T-helper 9 cell (primary cell): Measurements from ENCODE around the gene GJA10.

Experiments used
- DNase-seq: peaks from one replicate; pipeline ENCODE4 v3.0.0-alpha.2; 2020

Gene GJA10

DNA sequence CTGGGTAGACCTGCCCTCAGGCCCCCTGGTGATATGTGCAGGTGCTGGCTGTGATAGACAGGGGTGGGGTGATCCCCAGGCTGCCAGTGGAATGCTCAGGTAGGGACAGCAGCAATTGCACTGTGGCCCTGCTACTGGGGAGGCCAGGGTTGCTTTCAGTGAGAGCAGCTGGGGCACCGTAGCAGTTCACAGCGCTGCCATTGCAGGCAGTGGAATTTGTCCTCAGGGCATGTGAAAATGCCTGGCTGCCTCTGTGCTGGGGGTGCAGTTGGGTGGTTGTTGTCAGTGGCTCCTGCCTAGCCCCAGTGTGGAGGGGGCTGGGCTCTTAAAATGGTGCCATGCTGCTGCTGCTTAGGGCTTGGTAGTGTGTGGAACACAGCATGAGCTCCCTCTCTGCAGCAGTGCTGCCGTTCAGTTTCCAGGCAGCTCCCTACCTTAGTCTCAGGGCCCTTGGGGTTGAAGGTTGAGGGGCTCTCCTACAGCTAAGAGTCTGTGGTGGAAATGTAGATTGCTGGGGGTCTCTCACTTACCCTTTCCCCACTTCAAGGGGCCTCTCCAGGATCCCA, 23.6 kb downstream of the GJA10 start:
- DNase-seq: no peak

DNA sequence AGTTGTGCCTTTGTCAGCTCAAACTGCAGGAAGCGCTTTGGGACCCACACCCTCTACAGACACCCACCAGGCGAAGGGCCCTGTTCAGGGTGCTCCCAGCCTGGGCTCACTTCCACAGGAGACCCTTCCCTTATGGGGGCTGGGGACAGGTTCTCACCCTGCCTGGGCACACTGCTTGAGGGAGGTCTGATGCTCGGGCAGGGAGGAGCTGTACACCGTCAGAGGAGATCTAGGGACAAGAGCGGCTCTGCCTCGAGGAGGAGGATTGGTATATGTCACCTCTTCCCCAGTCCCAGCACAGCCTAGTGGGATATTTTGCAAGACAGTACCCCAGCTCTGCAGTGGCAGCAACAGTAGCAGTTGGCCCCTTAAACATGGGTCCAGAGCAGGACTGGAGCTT, 26.9 kb downstream of the GJA10 start:
- no peak for DNase-seq

DNA sequence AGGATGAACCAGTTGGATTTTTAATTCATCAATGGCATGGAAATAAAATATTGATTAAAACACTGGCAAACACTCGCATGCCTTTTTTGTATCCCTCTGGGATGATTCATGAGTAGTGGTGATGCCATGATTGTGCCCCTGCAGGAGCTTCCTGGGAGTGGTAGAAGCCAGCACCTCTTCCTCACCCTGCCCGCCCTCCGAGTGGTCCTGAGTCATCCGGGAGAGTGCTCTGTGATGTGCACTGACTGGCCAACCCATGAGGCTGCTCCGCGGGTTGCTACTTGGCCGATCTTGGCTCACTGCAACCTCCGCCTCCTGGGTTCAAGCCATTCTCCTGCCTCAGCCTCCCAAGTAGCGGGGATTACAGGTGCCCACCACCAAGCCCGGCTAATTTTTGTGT, 27.4 kb downstream of the GJA10 start:
- no peak for DNase-seq

DNA sequence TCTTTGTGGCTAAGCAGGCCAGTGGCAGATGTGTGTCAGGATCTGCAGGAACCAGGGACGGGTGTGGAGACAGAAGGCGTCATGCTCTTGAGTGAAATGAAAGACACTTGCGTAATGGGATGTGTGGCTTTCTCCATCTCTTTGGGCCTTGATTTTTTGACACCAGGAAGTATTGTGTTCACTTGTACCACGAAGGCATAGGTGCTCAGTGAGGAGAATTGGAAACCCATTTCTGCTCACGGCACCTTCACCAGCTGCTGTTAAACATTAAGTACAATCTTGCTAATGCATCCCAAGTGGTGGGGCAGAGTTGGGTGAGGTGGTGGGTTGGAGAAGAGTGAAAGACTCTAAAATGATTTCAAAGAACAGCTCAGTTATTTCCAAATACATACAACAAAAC, 30.0 kb downstream of the GJA10 start:
- no peak for DNase-seq

DNA sequence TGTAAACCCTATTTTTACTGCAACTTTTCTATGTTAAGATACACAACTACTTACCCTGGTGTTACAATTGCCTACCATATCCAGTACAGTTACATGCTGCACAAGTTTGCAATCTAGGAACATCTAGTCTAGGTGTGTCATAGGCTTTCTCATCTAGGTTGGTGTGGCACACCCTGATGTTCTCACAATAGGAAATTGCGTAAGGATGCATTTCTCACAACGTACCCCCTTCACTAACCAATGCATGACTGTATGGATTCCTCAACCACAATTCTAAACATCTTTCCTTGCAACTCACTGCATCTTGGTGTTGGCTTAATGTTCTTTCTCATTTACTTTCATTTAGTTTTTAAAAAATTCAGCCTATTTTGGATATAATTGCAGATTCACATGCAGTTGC, 31.6 kb downstream of the GJA10 start:
- no peak for DNase-seq

DNA sequence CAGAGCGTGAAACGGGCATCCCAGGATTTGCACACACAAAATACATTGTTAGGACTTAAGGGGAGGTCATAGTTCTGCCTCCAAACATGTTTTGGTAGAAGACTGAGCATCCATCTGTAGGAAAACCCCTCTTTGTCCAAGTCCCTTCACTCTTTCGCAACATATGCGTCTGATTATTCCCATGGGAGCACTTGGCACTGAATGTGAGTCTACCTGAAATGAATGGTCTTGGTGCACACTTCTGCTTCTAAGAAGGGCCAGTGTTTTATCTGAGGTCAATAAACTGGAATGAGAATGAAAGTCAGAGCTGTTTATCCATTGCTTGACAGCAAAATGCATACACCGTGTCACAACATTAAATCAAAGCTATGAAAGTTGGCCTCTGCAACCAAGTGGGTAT, 33.0 kb downstream of the GJA10 start:
- no peak for DNase-seq

DNA sequence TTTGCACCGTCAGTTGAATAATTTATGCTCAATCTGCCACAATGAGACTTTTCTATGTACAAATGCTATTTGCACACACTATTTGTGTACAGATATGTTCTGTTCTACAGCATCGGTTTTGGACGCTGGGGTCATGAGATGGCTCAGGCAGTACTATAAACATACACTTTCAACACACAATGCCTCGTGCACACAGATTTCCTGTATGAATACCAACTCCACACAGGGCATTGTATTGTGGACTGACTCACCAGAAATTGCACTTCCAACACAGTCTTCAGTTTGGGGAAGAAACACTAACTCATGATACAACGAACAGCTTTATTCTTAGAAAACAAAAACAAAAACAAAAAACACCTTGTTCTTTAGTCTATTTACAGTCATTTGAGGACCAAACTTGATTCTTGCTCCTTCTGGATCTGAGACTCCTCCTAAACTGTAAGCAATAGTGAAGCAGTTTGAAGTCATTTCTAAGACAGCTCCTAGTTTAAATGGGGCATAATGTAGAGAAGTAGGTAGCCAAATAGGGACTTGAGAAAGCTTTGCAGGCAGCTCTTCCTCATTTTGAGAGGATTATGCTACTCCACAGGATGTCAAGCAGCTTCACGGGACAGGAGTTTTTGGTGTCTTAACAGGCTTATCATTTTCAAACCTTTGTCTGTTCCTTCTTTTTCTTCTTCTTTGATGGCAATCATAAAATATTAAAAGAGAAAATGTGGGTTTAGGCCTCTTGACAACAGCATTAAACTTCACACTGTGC, 33.7 kb downstream of the GJA10 start:
- DNase-seq: no peak

DNA sequence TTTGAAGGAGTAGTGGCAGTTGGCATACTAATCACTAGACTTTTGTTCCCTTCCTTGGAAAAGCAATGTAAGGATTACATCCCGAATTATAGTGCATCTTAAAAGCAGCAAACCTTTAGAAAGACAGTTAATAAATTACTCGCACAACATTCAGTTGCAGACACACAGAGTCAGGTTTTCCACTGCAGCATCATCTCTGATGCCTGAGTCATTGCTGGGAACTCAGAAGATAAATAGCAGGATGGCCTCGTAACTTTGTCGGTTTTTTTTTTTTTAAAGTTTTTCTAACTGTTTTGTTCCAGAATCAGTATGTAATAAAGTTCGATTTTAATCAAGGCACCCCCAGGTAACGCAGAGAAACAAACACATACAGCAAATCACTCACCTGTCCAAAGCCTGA, 34.3 kb downstream of the GJA10 start:
- no peak for DNase-seq

DNA sequence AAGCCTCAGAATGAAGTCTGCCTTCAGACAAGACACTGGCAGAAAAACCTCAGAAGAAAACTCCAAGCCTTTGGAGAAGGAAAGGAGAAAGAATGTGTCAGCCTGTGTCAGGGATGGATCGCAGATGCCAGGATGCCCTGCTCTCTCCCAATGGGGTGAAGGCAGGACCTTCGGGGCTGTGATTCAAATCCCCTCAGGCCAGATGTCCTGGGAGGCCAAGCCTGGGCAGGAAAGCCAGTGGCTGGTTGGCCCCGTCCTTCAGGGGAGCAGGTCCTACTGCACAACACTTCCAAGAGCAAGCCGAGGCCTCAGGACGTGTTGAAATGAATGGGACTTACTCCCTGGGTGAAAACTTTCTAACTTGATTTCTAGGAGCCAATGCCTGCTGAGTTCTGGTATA, 36.5 kb downstream of the GJA10 start:
- no peak for DNase-seq

DNA sequence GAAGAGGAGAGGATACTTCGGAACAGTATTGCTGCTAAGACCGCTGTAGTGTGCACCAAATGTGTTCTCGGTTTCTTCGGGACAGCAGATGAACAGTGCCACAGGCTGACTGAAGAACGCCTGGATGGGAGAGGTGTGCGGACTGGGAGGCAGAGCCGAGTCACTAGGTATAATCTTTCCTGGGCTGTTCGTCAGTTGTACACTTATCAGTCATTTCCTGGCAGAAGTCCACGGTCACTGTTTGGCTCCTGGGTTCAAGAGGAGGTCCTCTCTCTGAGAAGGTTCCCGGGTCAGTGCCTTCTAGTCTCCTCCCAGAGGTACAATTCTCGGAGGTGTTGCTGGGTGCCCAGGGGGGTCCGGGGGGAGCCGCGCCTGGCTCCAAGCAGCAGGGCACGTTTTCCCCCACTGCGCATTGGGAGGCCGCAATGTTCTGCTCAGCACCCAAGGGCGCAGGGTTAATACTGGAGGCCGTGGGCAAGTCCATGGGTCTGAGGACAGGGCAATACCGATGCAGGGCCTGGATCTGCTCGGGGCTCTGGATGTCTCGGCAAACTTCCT, 38.1 kb downstream of the GJA10 start:
- DNase-seq: no peak

DNA sequence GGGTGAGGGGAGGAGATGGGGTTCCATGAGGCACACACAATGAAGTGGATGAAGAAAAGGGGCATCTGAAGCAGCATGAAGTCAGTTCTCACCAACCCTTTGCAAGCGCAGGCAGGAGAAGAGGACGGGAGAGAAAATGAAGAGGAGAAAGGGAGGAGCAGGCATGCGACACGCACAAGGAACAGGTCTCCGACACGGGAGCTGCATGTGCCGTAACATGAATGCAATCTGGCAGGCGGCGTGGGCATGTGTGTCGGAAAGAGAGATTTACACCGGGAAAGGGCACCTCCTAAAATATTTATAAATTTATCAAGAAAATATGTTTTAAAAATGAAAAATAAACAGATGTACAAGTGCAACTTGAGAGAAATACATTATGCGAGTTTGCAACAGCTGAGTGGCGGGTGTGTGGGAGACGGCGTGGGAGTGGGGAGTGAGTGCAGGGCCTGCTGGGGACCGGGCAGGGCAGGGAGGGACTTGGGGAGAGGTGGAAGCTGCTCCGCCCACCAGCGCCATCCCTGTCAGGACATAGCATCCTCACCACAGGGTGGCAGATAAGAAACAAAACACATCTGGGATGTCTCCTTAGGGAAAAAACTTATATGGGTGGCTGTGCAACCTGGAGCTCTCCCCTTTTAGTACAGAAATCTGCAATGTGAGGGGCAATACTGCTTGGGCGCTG, 40.6 kb downstream of the GJA10 start:
- DNase-seq: no peak

DNA sequence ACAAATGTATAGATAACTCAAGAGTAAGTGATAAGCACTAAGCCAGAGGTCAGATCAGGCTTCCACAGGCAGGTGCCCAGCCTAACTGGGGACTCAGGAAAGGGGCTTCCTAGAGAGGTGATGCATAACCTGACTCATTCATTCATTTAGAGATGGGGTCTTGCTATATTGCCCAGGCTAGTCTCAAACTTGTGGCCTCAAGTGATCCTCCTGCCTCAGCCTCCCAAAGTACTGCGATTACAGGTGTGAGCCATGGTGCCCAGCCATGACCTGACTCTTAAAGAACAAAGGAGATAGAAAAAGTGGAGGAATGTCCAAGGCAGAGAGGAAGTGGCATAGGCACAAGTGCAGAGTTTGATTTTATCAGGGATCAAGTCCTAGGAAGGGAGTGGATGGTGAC, 41.9 kb downstream of the GJA10 start:
- no peak for DNase-seq

DNA sequence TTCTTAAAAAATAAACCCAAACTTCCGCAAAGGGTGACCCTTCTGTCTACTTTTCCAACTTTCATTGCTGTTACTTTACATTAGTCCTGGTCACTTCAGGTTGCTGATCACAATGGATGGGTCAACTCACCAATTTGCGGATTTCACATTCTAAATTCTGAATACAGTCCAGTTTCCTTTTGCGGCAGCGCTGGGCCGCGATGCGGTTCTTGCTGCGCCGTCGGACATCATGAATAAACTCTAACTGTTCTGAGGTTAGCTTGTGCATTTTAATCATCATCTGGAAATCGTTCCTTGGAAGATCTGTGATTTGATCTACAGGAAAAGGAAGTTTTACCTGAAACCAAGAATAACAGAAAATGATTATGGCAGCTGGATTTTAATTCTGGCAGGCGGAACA, 43.7 kb downstream of the GJA10 start:
- no peak for DNase-seq

DNA sequence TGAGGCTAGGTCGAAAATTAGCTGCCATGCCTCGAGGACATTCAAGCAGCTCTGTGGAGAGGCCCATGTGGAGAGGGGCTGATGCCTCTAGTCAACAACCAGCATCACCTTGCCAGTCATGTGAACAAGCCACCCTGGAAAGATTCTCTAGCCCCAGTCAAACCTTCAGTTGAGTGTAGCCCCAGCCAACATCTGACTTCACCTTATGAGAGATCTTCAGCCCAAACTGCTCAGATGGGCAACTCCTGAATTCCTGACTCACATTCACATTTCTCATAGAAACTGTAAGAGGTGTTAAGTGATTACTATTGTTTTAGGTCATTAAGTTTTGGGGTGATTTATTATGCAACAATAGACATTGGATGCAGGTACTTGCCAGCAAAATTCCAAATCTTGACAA, 44.9 kb downstream of the GJA10 start:
- DNase-seq: no peak

DNA sequence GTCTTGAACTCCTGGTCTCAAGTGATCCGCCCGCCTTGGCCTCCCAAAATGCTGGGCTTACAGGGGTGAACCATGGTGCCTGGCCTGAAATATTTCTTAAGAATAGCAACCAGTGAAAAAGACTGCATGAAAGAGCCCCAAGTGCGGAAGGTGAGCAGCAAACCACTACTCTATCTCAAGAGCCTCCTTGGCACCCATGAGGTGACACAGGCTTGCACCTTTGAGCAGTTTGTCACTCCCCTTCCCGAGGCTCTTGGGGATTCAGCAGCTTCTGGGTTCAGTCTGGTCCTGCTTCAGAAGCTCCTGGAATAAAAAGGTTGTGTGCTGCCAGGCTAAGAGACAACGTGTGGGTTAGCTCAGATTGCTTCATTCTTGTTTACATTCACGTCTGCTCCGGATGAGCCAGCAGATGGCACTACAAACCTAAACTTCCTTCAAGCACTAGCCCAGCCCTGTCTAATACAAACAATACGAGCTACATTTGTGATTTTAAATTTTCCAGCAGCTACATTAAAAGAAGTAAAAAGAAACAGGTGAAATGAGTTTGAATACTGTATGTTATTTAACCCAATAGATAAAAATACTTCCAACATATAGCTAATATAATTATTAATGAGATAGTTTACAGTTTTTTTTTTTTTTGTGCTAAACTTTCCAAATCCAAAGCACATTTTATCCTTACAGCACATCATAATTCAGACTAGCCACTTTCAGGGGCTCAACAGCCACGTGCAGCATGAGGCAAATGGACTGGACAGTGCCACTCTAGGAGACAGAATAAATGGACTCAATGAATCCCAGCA, 46.2 kb downstream of the GJA10 start:
- DNase-seq: peak; percentile 54

DNA sequence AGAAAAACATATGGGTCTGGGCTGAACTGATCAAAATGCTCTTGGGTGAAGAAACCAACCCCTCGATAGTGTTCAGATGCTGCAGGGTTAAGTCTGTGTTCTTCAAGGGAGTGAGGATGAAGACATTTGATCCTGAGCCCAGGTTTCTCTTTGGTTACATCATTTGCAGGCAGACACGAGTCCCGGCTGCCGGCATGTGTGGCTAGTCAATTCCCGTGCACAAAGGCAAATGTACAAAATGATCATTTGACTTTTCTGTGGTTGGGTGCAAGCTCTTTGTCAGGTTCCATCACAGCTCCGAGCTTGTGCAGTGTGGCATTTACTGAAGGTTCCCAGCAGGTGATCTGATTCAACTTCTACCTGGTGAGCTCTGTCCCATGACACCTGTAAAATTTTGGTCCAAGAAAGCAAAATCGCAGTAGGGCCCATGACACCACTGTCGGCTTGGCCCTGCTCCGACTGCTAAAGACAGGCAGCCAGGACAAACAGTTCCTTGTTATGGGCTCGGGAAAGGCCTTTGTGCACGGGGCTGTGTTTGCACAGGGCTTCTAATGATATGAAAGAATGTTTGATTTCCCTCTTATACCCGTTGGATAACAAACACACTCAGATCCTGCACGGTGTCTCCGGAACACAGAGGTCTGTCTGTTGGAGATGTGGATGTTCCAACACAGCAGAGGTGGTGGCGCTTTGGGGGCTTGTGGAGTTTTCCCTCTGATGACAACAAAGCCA, 46.9 kb downstream of the GJA10 start:
- no peak for DNase-seq

DNA sequence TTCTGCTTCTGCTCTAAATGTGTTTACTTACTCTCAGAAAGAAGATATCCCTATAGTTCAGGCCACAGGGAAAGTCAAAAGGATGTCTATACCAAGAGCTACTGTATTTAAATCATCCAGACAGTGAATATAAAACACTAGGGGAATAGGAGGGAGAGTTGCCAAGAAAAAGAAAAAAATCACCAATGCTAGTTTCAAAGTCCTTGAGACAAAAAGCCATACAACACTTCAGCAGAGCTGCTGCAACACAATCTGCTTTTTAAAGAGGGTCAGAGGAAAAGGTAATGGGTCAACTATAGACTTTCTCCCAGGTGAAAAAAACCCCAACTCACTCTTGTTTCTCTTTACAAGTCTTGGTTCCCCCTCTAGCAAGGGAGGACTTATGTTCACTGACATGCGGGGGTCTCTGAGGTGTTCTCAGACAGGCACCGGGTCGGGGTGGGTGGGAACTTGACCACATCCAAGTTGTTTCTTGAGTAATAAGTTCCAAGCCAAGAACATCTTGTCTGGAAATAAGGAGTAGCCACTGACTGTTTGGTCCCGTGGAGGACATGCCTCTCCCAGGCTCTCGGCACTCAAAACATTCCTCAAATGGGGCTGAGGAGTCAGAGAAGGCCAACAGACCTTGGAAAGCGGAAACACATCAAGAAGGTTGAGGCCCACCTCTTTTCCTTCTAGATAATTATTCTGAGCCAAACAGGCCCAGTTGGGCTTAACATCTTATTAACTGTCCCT, 47.7 kb downstream of the GJA10 start:
- DNase-seq: no peak

DNA sequence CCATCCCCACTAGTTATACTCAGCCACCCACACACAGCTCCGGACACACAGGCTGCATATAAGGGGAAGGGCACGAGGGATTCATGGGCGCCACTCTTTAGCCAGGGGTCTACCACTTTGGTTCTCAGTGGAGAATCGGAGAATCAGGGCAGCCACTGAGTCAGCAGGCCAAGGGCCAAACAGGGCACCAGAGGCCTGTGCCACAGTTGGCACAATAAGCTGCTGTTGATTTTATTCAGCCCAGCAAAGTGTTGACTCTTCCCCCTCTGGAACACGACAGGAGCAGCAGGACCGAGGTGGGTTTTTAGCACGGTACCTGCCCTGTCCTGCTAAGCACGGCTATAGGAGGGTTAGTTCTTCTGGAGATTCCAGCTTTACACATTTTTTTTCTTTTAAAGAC, 48.3 kb downstream of the GJA10 start:
- no peak for DNase-seq

DNA sequence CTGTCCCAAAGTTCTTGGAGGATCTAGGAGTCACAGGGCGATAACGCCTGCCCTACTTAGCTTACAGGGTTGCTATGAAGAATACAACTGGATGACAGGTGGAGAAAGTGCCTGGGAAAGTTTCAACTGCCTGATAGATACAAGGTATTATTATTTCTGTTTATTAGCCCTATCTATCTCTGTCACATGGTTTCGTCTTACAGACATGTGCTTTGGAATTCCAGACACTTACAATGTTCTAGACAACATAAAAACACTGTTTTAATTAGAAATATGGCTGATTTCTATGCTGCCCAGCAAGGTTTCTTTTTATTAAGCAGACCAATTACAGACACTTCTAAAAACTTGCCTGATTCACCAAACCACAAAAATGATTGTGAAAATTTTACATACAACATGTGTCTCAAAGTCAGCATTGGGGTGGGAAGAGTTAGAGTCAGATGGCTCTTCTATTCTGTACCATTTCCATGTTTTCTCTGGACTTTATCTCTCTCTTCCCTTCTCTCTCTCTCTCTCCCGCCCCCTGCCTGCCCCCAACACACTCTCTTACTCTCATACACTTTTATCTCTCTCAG, 50.0 kb downstream of the GJA10 start:
- DNase-seq: no peak

DNA sequence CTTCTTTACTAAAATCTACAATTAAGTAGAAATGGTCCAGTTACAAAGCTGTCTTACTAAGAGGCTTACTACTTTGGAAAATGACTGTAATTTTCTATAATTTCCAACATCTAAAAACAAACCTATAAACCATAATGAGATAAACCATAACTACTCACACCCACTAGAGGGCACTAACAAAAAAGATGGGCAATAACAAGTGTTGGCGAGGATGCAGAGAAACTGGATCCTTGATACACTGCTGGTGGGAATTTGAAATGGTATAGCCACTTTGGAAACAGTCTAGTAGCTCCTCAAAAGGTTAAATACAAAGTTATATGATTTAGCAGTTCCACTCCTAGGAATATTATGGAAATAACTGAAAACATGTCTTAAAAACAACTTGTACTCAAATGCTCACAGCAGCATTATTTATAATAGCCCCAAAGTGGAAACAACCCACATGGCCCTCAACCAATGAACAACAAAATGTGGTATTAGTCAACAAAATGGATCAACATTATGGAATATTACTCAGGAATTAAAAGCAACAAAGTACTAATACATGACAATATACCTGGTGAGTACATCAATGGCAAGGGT, 50.6 kb downstream of the GJA10 start:
- no peak for DNase-seq
